HL-60 (cell line): Measurements from ENCODE around the gene KCNH1.

Experiments
- DNase-seq, 2 experiments: peaks; one replicate each; pipeline ENCODE4 v3.0.0-alpha.2; 2010 to 2020; ENCODE audit warnings: low read depth in 1 of 2, low spot score in 1 of 2
- H3K27ac ChIP-seq: fragments of 250-450 bp; sonication (Bioruptor Pico); replicated peaks from 2 replicates; pipeline ENCODE4 v1.5.1; 2020; ENCODE audit warnings: mild to moderate bottlenecking, moderate library complexity
- H3K27me3 ChIP-seq: fragments of 250-450 bp; sonication (Bioruptor Pico); 2 replicates; pipeline ENCODE4 v1.5.1; 2021; ENCODE audit warnings: mild to moderate bottlenecking, moderate library complexity; ENCODE audit not compliant: insufficient read depth, poor library complexity, severe bottlenecking
- H3K4me3 ChIP-seq: replicated peaks from 2 replicates; pipeline ENCODE4 v1.5.1; 2011; ENCODE audit warnings: mild to moderate bottlenecking, control low read depth, low read length; ENCODE audit not compliant: insufficient read depth
- GABPA ChIP-seq: IDR thresholded peaks from 2 replicates; pipeline ENCODE4 v1.6.1; 2012; ENCODE audit warnings: low read depth
- POLR2AphosphoS5 ChIP-seq: IDR thresholded peaks from 2 replicates; pipeline ENCODE4 v1.6.1; 2012; ENCODE audit warnings: low read depth
- SPI1 ChIP-seq: IDR thresholded peaks from 2 replicates; pipeline ENCODE4 v1.6.1; 2012; ENCODE audit warnings: low read depth, mild to moderate bottlenecking, borderline replicate concordance
- TF ChIP-seq, protein P1 (sequence below): IDR thresholded peaks from one replicate; pipeline ENCODE4 v1.5.1; 2011; ENCODE audit warnings: low read length, control low read depth, inconsistent platforms; ENCODE audit not compliant: insufficient read depth
- TF ChIP-seq, protein P2 (sequence below): IDR thresholded peaks from 2 replicates; pipeline ENCODE4 v1.6.1; 2012; ENCODE audit warnings: low read depth; ENCODE audit not compliant: insufficient replicate concordance

Gene KCNH1

DNA sequence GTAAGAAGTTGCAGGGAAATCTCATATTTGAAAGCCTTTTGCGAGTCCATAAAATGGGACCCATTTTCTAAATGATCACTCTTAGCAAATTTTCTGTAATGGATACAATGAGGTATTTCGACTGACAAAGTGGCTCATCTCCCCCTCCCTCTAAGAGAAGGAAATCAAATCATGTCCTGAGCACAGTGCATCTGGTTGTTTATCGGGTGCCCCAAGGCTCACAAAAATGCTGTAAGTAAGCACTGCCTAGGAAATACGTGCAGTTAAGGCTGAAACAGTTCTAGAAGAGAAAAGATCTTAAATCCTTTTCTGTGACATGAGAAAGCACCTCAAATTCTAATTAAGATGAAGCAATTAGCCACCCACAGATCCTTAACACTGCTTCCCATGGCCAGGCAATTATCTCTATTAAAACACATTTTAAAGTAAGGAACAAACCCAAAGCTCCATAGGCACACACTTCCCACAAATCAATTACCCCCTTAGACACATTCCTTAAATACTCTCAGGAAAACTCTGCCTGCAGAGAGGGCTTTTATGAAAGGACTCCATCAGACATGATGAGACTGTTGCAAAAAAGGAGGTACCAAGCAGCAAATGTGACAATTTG is 216.3 kb downstream of the KCNH1 start:
- H3K27ac ChIP-seq = no peak overlapping the region
- H3K27me3 ChIP-seq = no peaks in the 10 kb centered on the region
- TF ChIP-seq GABPA (no peak), SPI1 (no peak), POLR2AphosphoS5 (no peak)
- TF ChIP-seq, protein P1, sequence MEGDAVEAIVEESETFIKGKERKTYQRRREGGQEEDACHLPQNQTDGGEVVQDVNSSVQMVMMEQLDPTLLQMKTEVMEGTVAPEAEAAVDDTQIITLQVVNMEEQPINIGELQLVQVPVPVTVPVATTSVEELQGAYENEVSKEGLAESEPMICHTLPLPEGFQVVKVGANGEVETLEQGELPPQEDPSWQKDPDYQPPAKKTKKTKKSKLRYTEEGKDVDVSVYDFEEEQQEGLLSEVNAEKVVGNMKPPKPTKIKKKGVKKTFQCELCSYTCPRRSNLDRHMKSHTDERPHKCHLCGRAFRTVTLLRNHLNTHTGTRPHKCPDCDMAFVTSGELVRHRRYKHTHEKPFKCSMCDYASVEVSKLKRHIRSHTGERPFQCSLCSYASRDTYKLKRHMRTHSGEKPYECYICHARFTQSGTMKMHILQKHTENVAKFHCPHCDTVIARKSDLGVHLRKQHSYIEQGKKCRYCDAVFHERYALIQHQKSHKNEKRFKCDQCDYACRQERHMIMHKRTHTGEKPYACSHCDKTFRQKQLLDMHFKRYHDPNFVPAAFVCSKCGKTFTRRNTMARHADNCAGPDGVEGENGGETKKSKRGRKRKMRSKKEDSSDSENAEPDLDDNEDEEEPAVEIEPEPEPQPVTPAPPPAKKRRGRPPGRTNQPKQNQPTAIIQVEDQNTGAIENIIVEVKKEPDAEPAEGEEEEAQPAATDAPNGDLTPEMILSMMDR = no peak
- TF ChIP-seq, protein P2, sequence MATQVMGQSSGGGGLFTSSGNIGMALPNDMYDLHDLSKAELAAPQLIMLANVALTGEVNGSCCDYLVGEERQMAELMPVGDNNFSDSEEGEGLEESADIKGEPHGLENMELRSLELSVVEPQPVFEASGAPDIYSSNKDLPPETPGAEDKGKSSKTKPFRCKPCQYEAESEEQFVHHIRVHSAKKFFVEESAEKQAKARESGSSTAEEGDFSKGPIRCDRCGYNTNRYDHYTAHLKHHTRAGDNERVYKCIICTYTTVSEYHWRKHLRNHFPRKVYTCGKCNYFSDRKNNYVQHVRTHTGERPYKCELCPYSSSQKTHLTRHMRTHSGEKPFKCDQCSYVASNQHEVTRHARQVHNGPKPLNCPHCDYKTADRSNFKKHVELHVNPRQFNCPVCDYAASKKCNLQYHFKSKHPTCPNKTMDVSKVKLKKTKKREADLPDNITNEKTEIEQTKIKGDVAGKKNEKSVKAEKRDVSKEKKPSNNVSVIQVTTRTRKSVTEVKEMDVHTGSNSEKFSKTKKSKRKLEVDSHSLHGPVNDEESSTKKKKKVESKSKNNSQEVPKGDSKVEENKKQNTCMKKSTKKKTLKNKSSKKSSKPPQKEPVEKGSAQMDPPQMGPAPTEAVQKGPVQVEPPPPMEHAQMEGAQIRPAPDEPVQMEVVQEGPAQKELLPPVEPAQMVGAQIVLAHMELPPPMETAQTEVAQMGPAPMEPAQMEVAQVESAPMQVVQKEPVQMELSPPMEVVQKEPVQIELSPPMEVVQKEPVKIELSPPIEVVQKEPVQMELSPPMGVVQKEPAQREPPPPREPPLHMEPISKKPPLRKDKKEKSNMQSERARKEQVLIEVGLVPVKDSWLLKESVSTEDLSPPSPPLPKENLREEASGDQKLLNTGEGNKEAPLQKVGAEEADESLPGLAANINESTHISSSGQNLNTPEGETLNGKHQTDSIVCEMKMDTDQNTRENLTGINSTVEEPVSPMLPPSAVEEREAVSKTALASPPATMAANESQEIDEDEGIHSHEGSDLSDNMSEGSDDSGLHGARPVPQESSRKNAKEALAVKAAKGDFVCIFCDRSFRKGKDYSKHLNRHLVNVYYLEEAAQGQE = no peak
- DNase-seq = no peak
- no peak overlapping the region for H3K4me3 ChIP-seq

DNA sequence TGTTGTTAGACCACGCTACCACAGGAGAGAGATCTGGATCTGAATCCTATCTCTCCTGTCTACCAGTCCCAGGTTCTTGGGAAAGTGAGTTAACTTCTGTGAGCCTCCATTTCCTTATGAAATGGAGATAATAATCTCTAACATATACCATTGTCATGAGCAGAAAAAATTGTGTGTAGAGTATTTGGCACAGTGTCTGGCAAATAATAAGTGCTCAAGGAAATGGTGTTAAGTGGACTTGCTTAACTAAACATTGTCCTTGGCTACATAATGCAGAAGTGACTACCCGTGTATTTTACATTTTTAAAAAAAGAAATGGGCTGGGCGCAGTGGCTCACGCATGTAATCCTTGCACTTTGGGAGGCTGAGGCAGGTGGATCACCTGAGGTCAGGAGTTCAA is 217.4 kb downstream of the KCNH1 start:
- TF ChIP-seq SPI1 (no peak), POLR2AphosphoS5 (no peak)
- TF ChIP-seq, protein P2 = no peak
- H3K27ac ChIP-seq = no peak overlapping the region

DNA sequence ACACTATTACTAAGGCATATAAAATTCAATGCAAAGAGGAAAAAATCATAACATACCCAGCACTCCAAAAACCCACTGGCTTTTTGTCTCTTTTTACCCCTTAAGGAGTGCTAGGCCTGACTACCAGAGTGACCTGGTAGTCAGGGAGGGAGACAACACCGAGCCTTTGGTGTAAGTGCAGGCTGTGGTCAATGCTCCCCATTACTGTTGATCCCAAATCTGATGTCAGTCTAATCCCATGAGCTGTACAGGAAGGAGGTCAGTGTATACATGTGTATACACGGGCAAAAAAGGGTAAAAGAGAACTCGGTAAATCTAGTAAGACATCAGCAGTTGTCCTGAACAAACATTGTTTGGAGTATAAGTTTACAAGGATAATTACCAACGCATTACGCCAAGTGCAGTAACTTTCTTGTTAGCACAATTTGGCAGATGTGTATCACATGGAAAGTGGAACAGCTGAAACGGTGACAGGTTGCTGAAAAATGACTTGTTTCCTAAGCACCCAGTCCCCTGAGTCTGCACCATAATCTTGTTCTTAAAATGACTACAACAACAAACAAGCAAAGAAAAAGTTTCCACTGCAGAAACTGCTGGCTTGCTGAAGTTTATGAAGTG is 217.9 kb downstream of the KCNH1 start:
- H3K27ac ChIP-seq = no peak overlapping the region
- no peak overlapping the region for H3K4me3 ChIP-seq
- H3K27me3 ChIP-seq = no peaks in the 10 kb centered on the region
- DNase-seq = no peak
- TF ChIP-seq GABPA (no peak), POLR2AphosphoS5 (no peak)
- TF ChIP-seq, protein P2 = no peak

More for the DNA sequence above, 217.4 kb downstream of the KCNH1 start:
- no peaks in the 10 kb centered on the region for H3K27me3 ChIP-seq
- no peak overlapping the region for H3K4me3 ChIP-seq
- no peak for DNase-seq

DNA sequence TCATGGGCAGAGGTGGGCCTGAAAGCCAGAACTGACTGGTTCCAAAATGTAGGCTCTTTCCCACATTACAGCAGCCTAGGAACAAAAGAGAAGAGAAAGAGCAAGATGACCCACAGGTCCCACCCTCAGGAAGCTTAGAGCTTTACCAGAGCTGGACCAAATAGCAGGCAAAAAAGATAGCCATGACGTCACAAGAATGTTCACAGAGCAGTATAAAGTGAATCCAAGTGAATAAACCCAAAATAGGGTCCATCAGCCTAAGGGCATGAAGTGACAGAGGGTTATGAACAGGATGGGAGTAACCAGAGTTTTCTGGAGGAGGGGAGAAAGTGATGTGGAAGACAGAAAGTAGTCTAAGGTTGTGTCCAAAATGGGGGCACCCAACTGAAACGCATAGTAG is 221.2 kb downstream of the KCNH1 start:
- Histone ChIP-seq H3K27ac (no peak overlapping the region), H3K4me3 (no peak overlapping the region), H3K27me3 (no peaks in the 10 kb centered on the region)
- TF ChIP-seq POLR2AphosphoS5 (no peak), GABPA (no peak), SPI1 (no peak)
- TF ChIP-seq, protein P1 = no peak
- TF ChIP-seq, protein P2 = no peak
- DNase-seq = no peak
